Measurements from ENCODE around the gene CXCL14. TPM values are rescaled to one million over a fixed set of nuclear protein-coding genes. Genes with fewer than 3 reads are reported as not detected.

CXCL14 gene
- total RNA-seq, 1 donor from 2014 or later, result 0.26 TPM

- Histone ChIP-seq H3K4me3 (ENCODE audit: low read depth, low read length) (no peak overlapping the region), H3K27me3 (ENCODE audit: control insufficient read depth, insufficient read depth, low read length) (peaks cover 2% of the 10 kb centered on the region), H3K36me3 (ENCODE audit: control insufficient read depth, insufficient read depth, low read length) (no peaks in the 10 kb centered on the region)
- DNase-seq (ENCODE audit: low read depth), result no peak
- TF ChIP-seq, protein P1, sequence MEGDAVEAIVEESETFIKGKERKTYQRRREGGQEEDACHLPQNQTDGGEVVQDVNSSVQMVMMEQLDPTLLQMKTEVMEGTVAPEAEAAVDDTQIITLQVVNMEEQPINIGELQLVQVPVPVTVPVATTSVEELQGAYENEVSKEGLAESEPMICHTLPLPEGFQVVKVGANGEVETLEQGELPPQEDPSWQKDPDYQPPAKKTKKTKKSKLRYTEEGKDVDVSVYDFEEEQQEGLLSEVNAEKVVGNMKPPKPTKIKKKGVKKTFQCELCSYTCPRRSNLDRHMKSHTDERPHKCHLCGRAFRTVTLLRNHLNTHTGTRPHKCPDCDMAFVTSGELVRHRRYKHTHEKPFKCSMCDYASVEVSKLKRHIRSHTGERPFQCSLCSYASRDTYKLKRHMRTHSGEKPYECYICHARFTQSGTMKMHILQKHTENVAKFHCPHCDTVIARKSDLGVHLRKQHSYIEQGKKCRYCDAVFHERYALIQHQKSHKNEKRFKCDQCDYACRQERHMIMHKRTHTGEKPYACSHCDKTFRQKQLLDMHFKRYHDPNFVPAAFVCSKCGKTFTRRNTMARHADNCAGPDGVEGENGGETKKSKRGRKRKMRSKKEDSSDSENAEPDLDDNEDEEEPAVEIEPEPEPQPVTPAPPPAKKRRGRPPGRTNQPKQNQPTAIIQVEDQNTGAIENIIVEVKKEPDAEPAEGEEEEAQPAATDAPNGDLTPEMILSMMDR (IDR thresholded peaks at IDR 0.05; ENCODE audit: insufficient read depth, low read length, severe bottlenecking), result no peak
- FAIRE-seq, result no peak
These were observed 22.2 kb upstream of the CXCL14 start for GRCh38 chr5:135600971-135601381.

GRCh38 chr5:135600152-135600570 is 21.4 kb upstream of the CXCL14 start:
- DNase-seq (ENCODE audit: low read depth) (no peak), FAIRE-seq (no peak)
- TF ChIP-seq, protein P1 (IDR thresholded peaks at IDR 0.05; ENCODE audit: insufficient read depth, low read length, severe bottlenecking), result no peak

DNA sequence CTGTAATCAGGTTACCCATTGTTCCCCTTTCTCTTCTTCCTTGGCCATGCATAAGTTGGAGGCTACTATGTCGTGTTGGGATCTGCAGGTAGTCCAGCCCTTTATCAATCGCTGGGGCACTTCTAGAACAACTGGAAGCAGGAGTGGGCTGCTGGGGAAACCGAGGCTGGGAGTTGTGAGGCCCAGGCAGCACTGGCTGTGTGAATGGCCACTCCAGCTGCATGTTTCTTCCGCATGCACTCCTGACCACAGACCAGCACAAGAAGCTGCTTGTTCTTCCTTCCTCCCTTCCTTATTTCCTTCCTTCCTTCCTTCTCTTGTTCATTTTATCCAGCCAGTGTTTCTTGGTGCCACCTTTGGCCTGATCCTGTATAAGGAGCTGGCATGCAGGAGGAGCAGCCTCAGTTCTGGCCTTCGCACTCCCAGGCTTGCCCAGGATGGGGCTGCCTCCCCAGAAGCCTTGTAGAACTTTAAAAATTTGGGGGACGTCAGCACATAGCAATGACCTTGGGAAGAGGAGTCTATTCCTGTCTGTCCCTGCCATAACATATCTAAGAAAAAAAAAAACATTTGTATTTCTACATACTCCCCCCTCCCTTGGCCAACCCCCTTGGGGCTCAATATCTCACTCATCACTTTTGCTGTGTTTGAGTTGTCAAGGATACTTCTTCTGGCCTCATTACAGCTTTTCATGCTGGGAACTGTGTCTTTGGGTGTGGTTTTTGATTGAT is 20.8 kb upstream of the CXCL14 start:
- DNase-seq (ENCODE audit: low read depth), result no peak
- TF ChIP-seq, protein P1 (IDR thresholded peaks at IDR 0.05; ENCODE audit: insufficient read depth, low read length, severe bottlenecking), result no peak
- Histone ChIP-seq H3K27me3 (ENCODE audit: control insufficient read depth, insufficient read depth, low read length) (peaks cover 2% of the 10 kb centered on the region), H3K4me3 (ENCODE audit: low read depth, low read length) (no peak overlapping the region), H3K36me3 (ENCODE audit: control insufficient read depth, insufficient read depth, low read length) (no peaks in the 10 kb centered on the region)
- FAIRE-seq, result peak; percentile 32

More at GRCh38 chr5:135600152-135600570, 21.4 kb upstream of the CXCL14 start:
- Histone ChIP-seq H3K36me3 (ENCODE audit: control insufficient read depth, insufficient read depth, low read length) (no peaks in the 10 kb centered on the region), H3K4me3 (ENCODE audit: low read depth, low read length) (no peak overlapping the region), H3K27me3 (ENCODE audit: control insufficient read depth, insufficient read depth, low read length) (peaks cover 2% of the 10 kb centered on the region)

GRCh38 chr5:135598691-135599395 is 20.1 kb upstream of the CXCL14 start:
- Histone ChIP-seq H3K27me3 (ENCODE audit: control insufficient read depth, insufficient read depth, low read length) (peaks cover 2% of the 10 kb centered on the region), H3K36me3 (ENCODE audit: control insufficient read depth, insufficient read depth, low read length) (no peaks in the 10 kb centered on the region), H3K4me3 (ENCODE audit: low read depth, low read length) (no peak overlapping the region)
- TF ChIP-seq, protein P1 (IDR thresholded peaks at IDR 0.05; ENCODE audit: insufficient read depth, low read length, severe bottlenecking), result no peak
- DNase-seq (ENCODE audit: low read depth) (no peak), FAIRE-seq (peak; percentile 72)

DNA sequence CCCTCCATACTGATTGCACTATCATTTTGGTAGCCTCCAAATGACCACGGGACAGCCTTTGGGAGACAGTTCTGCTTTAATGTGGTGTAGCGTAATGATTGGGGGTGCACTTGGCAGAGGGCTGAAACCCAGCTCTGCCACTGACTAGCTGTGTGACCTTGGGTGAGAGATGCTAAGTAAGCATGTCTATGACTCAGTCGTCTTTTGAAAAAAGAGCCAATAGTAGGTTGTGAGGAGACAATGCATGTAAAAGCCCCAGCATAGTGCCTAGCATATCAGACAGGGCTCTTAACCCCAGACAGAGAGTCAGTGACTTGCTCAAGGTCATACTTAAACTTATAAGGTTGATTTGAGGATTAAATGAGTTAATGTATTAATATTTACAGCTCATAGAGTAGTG is 18.0 kb upstream of the CXCL14 start:
- DNase-seq (ENCODE audit: low read depth) (no peak), FAIRE-seq (no peak)
- TF ChIP-seq, protein P1 (IDR thresholded peaks at IDR 0.05; ENCODE audit: insufficient read depth, low read length, severe bottlenecking), result no peak
- Histone ChIP-seq H3K4me3 (ENCODE audit: low read depth, low read length) (no peak overlapping the region), H3K36me3 (ENCODE audit: control insufficient read depth, insufficient read depth, low read length) (no peaks in the 10 kb centered on the region), H3K27me3 (ENCODE audit: control insufficient read depth, insufficient read depth, low read length) (peaks cover 4% of the 10 kb centered on the region)

All from bronchial epithelial cell (primary cell).